Neural progenitor cell (in vitro differentiated cells): ENCODE data around the gene RGS6. TPM values are rescaled to one million over a fixed set of nuclear protein-coding genes. Genes with fewer than 3 reads are reported as not detected.

ENCODE experiments used
- DNase-seq: peaks from one replicate; pipeline ENCODE4 v3.0.0-alpha.2; 2016; ENCODE audit warnings: low spot score
- H2AFZ ChIP-seq: fragments of 200-600 bp; sonication (generic); replicated peaks from 2 replicates; pipeline ENCODE4 v1.6.1; 2016; ENCODE audit warnings: antibody characterized with exemption
- H3F3A ChIP-seq: fragments of 200-600 bp; sonication (generic); 2 replicates; pipeline ENCODE4 v1.6.1; 2016; ENCODE audit warnings: antibody characterized with exemption, low read depth
- H3K27ac ChIP-seq: fragments of 200-600 bp; sonication (generic); 2 replicates; pipeline ENCODE4 v1.5.1; 2016; ENCODE audit warnings: mild to moderate bottlenecking
- H3K27me3 ChIP-seq: fragments of 200-600 bp; sonication (generic); 2 replicates; pipeline ENCODE4 v1.6.1; 2016; ENCODE audit warnings: mild to moderate bottlenecking, moderate library complexity
- H3K36me3 ChIP-seq: fragments of 200-600 bp; sonication (generic); 2 replicates; pipeline ENCODE4 v1.5.1; 2016
- H3K4me1 ChIP-seq: fragments of 200-600 bp; sonication (generic); 2 replicates; pipeline ENCODE4 v1.6.1; 2016; ENCODE audit warnings: mixed run types
- H3K4me2 ChIP-seq: fragments of 200-600 bp; sonication (generic); 2 replicates; pipeline ENCODE4 v1.6.1; 2016
- H3K4me3 ChIP-seq: fragments of 200-600 bp; sonication (generic); 2 replicates; pipeline ENCODE4 v1.5.1; 2016
- H3K79me2 ChIP-seq: fragments of 200-600 bp; sonication (generic); 2 replicates; pipeline ENCODE4 v1.6.1; 2016; ENCODE audit warnings: low read depth
- H3K9ac ChIP-seq: fragments of 200-600 bp; sonication (generic); 2 replicates; pipeline ENCODE4 v1.6.1; 2016
- H3K9me3 ChIP-seq: fragments of 200-600 bp; sonication (generic); 2 replicates; pipeline ENCODE4 v1.5.1; 2016; ENCODE audit warnings: low read depth
- H4K20me1 ChIP-seq: fragments of 200-600 bp; sonication (generic); 2 replicates; pipeline ENCODE4 v1.6.1; 2016; ENCODE audit warnings: low read depth
- H3K27ac Mint-ChIP-seq: 3 replicates; pipeline ENCODE4 v1.8.0; 2021; ENCODE audit warnings: mixed read lengths
- H3K27me3 Mint-ChIP-seq: 2 replicates; pipeline ENCODE4 v1.8.0; 2022; ENCODE audit warnings: low read depth, mild to moderate bottlenecking, inconsistent platforms, moderate library complexity, mixed read lengths; ENCODE audit not compliant: insufficient read depth
- H3K36me3 Mint-ChIP-seq: 3 replicates; pipeline ENCODE4 v1.8.0; 2021; ENCODE audit warnings: mixed read lengths
- H3K4me1 Mint-ChIP-seq: 3 replicates; pipeline ENCODE4 v1.8.0; 2021; ENCODE audit warnings: mixed read lengths
- H3K4me3 Mint-ChIP-seq: 3 replicates; pipeline ENCODE4 v1.8.0; 2021; ENCODE audit warnings: mild to moderate bottlenecking, moderate library complexity, mixed read lengths
- H3K9me3 Mint-ChIP-seq: 3 replicates; pipeline ENCODE4 v1.8.0; 2020; ENCODE audit warnings: mixed read lengths
- CTCF ChIP-seq: fragments of 200-600 bp; sonication (generic); IDR thresholded peaks from 2 replicates; pipeline ENCODE4 v1.5.1; 2017; ENCODE audit warnings: antibody characterized with exemption, mild to moderate bottlenecking
- EZH2 ChIP-seq: fragments of 200-600 bp; sonication (generic); IDR thresholded peaks from 2 replicates; pipeline ENCODE4 v1.6.1; 2017; ENCODE audit warnings: antibody characterized with exemption, mild to moderate bottlenecking, moderate library complexity
- EZH2phosphoT487 ChIP-seq: fragments of 200-600 bp; sonication (generic); IDR thresholded peaks from 2 replicates; pipeline ENCODE4 v1.6.1; 2017; ENCODE audit warnings: antibody characterized with exemption
- total RNA-seq: library from RNA; depleted of rRNA; stranded (reverse); fragments of >200 nt; gene quantifications from 2 replicates; pipeline ENCODE4 v1.2.3, GENCODE V29; 2015; ENCODE audit warnings: low replicate concordance

RGS6 gene
- total RNA-seq, 1 donor from 2014 or later: 0.80 TPM

- Histone ChIP-seq H4K20me1 (no peaks in the 10 kb centered on the region), H3K27ac (no peak overlapping the region), H3K9me3 (no peaks in the 10 kb centered on the region), H3K4me1 (peaks cover 16% of the 10 kb centered on the region), H3K4me3 (no peak overlapping the region), H3K79me2 (no peaks in the 10 kb centered on the region), H2AFZ (no peak overlapping the region), H3K9ac (no peak overlapping the region), H3F3A (no peaks in the 10 kb centered on the region), H3K36me3 (no peaks in the 10 kb centered on the region), H3K27me3 (no peaks in the 10 kb centered on the region), H3K4me2 (no peak overlapping the region)
- Mint-ChIP-seq H3K36me3 (no peaks in the 10 kb centered on the region), H3K9me3 (no peaks in the 10 kb centered on the region), H3K27me3 (peaks cover 15% of the 10 kb centered on the region), H3K4me3 (no peak overlapping the region), H3K4me1 (peaks cover 29% of the 10 kb centered on the region), H3K27ac (no peak overlapping the region)
- no peak for DNase-seq
- TF ChIP-seq EZH2phosphoT487 (no peak), CTCF (no peak), EZH2 (no peak)
Observed at GRCh38 chr14:72563676-72564075, 631.4 kb downstream of the RGS6 start.

- no peak overlapping the region for H2AFZ ChIP-seq
Observed at GRCh38 chr14:72565149-72565559, 632.9 kb downstream of the RGS6 start.

GRCh38 chr14:72565917-72566316 is 633.7 kb downstream of the RGS6 start:
- Mint-ChIP-seq H3K36me3 (no peaks in the 10 kb centered on the region), H3K9me3 (no peaks in the 10 kb centered on the region), H3K4me1 (peaks cover 12% of the 10 kb centered on the region), H3K27me3 (peaks cover 15% of the 10 kb centered on the region), H3K4me3 (no peak overlapping the region), H3K27ac (peak overlapping the region; percentile 81)
- no peak overlapping the region for H3K4me2 ChIP-seq
- H3K9me3 ChIP-seq: no peaks in the 10 kb centered on the region
- no peak overlapping the region for H3K4me3 ChIP-seq
- H3K36me3 ChIP-seq: no peaks in the 10 kb centered on the region
- TF ChIP-seq EZH2 (no peak), CTCF (no peak)
- H3F3A ChIP-seq: no peaks in the 10 kb centered on the region
- no peaks in the 10 kb centered on the region for H3K4me1 ChIP-seq
- H3K9ac ChIP-seq: no peak overlapping the region
- H3K79me2 ChIP-seq: no peaks in the 10 kb centered on the region
- no peak overlapping the region for H2AFZ ChIP-seq
- no peaks in the 10 kb centered on the region for H4K20me1 ChIP-seq
- peak; percentile 32 for DNase-seq
- H3K27ac ChIP-seq: no peak overlapping the region
- no peaks in the 10 kb centered on the region for H3K27me3 ChIP-seq

More at GRCh38 chr14:72565149-72565559, 632.9 kb downstream of the RGS6 start:
- Histone ChIP-seq H3K9me3 (no peaks in the 10 kb centered on the region), H4K20me1 (no peaks in the 10 kb centered on the region), H3K4me1 (peaks cover 1% of the 10 kb centered on the region), H3K9ac (no peak overlapping the region), H3K4me2 (no peak overlapping the region), H3K4me3 (no peak overlapping the region), H3K36me3 (no peaks in the 10 kb centered on the region), H3F3A (no peaks in the 10 kb centered on the region), H3K27me3 (no peaks in the 10 kb centered on the region), H3K27ac (no peak overlapping the region), H3K79me2 (no peaks in the 10 kb centered on the region)
- Mint-ChIP-seq H3K4me3 (no peak overlapping the region), H3K27me3 (peaks cover 15% of the 10 kb centered on the region), H3K9me3 (no peaks in the 10 kb centered on the region), H3K36me3 (no peaks in the 10 kb centered on the region), H3K27ac (no peak overlapping the region), H3K4me1 (peaks cover 16% of the 10 kb centered on the region)
- DNase-seq: no peak
- TF ChIP-seq EZH2phosphoT487: no peak
- no peak for TF ChIP-seq CTCF
- TF ChIP-seq EZH2: no peak
